ENCODE results near the gene CPSF6. TPM values are rescaled to one million over a fixed set of nuclear protein-coding genes. Genes with fewer than 3 reads are reported as not detected.

The CPSF6 gene
- total and polyA plus RNA-seq, 10 donors = 16.9 to 75.7 (median 58.2) TPM

GRCh38 chr12:69290545-69291277, 51.3 kb downstream of the CPSF6 start:
- H3K9me3 ChIP-seq = no peaks in the 10 kb centered on the region
- intact Hi-C loops (cut with DNase I; ENCODE audit: low total_unique reads) = no loop called here
- TF ChIP-seq POLR2AphosphoS5 (IDR thresholded peaks at IDR 0.05) (peak in 1 of 3 donors; percentile 7), POLR2A (IDR thresholded peaks at IDR 0.05) (no peak)
- TF ChIP-seq, protein P1, sequence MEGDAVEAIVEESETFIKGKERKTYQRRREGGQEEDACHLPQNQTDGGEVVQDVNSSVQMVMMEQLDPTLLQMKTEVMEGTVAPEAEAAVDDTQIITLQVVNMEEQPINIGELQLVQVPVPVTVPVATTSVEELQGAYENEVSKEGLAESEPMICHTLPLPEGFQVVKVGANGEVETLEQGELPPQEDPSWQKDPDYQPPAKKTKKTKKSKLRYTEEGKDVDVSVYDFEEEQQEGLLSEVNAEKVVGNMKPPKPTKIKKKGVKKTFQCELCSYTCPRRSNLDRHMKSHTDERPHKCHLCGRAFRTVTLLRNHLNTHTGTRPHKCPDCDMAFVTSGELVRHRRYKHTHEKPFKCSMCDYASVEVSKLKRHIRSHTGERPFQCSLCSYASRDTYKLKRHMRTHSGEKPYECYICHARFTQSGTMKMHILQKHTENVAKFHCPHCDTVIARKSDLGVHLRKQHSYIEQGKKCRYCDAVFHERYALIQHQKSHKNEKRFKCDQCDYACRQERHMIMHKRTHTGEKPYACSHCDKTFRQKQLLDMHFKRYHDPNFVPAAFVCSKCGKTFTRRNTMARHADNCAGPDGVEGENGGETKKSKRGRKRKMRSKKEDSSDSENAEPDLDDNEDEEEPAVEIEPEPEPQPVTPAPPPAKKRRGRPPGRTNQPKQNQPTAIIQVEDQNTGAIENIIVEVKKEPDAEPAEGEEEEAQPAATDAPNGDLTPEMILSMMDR (IDR thresholded peaks at IDR 0.05 in 8 of 11, conservative IDR thresholded peaks at IDR 0.05 in 3 of 11) = peak; percentile 64 to 92 (median 83)
- H3K4me3 ChIP-seq = no peak overlapping the region
- H3K4me1 ChIP-seq = peaks cover 0 to 8% (median 6%) of the 10 kb centered on the region in 6 donors
- 32 to 35% (median 32%) methylated on average over 8 to 9 of the region's 9 CpGs for WGBS, 5 donors
- no peaks in the 10 kb centered on the region for H3K36me3 ChIP-seq
- peak; percentile 83 for DNase-seq
- H3K27ac ChIP-seq = no peak overlapping the region
- peaks cover 0 to 62% (median 13%) of the 10 kb centered on the region in 7 donors for H3K27me3 ChIP-seq (replicated peaks in 1 of 7)

DNA sequence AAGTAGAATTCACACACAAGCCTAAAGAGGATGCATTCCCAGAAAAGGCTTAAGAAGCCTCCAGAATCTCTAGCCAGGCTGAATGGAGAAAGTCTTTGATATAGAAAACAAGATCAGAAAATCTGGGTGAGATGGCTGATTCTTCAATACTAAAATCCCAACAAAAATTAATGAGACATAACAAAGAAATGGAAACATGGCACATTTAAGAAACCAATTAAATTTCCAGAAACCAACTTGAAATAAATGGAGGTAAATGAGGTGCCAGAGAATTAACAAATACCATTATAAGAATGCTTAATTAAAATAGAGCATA, 51.9 kb downstream of the CPSF6 start:
- Histone ChIP-seq H3K27me3 (replicated peaks in 1 of 7) (peaks cover 0 to 56% (median 13%) of the 10 kb centered on the region in 7 donors), H3K27ac (no peak overlapping the region), H3K36me3 (no peaks in the 10 kb centered on the region), H3K9me3 (no peaks in the 10 kb centered on the region), H3K4me3 (no peak overlapping the region), H3K4me1 (peaks cover 0 to 8% (median 6%) of the 10 kb centered on the region in 6 donors)
- TF ChIP-seq, protein P1 (IDR thresholded peaks at IDR 0.05 in 8 of 11, conservative IDR thresholded peaks at IDR 0.05 in 3 of 11) = peak in 2 of 11 experiments; percentile 0 to 2
- TF ChIP-seq POLR2AphosphoS5 (IDR thresholded peaks at IDR 0.05) = no peak
- intact Hi-C loops (cut with DNase I; ENCODE audit: low total_unique reads) = no loop called here
- DNase-seq = no peak

DNA sequence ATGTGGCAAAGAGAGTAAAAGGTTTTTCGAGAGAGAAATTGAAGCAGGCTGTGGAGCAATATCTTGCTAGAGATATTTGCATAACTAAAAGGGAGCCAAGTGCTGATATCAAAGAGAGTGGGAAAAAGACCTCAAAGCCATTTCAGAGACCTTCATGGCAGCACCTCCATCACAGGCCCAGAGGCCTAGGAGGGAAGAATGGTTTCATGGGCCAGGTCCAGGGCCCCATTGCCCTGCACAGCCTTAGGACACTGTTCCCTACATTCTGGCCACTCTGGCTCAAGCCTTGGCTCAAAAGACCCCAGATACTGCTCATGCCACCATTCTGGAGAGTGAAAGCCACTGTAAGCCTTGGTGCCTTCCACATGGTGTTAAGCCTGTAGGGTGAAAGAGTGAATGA, 58.8 kb downstream of the CPSF6 start:
- no peaks in the 10 kb centered on the region for H3K27me3 ChIP-seq (replicated peaks in 1 of 7)
- H3K36me3 ChIP-seq = no peaks in the 10 kb centered on the region
- TF ChIP-seq POLR2AphosphoS5 (IDR thresholded peaks at IDR 0.05) = no peak
- no peak for TF ChIP-seq POLR2A (IDR thresholded peaks at IDR 0.05)
- TF ChIP-seq, protein P1 (IDR thresholded peaks at IDR 0.05 in 8 of 11, conservative IDR thresholded peaks at IDR 0.05 in 3 of 11) = no peak
- no peaks in the 10 kb centered on the region for H3K4me1 ChIP-seq
- intact Hi-C loops (cut with DNase I; ENCODE audit: low total_unique reads) = no loop called here
- 85 to 98% (median 94%) methylated on average over 1 of the region's 1 CpG for WGBS, 5 donors
- H3K4me3 ChIP-seq = no peak overlapping the region
- no peak for DNase-seq
- H3K9me3 ChIP-seq = peaks cover 0 to 6% (median 0%) of the 10 kb centered on the region in 8 donors
- H3K27ac ChIP-seq = no peak overlapping the region

- DNase-seq = no peak
- no peaks in the 10 kb centered on the region for H3K4me1 ChIP-seq
- no peaks in the 10 kb centered on the region for H3K36me3 ChIP-seq
- 84 to 89% (median 87%) methylated on average over 2 of the region's 2 CpGs for WGBS, 5 donors
- H3K27me3 ChIP-seq (replicated peaks in 1 of 7) = no peaks in the 10 kb centered on the region
- intact Hi-C loops (cut with DNase I; ENCODE audit: low total_unique reads) = no loop called here
- TF ChIP-seq POLR2AphosphoS5 (IDR thresholded peaks at IDR 0.05) (no peak), POLR2A (IDR thresholded peaks at IDR 0.05) (no peak)
- TF ChIP-seq, protein P1 (IDR thresholded peaks at IDR 0.05 in 8 of 11, conservative IDR thresholded peaks at IDR 0.05 in 3 of 11) = no peak
- no peak overlapping the region for H3K4me3 ChIP-seq
- H3K27ac ChIP-seq = no peak overlapping the region
- H3K9me3 ChIP-seq = peaks cover 0 to 8% (median 3%) of the 10 kb centered on the region in 8 donors
Measured at GRCh38 chr12:69298947-69299346, 59.6 kb downstream of the CPSF6 start.

Data from spleen (tissue), 11 donors.